Type B pancreatic cell (in vitro differentiated cells): ENCODE measurements around the gene GLRX2. TPM values are rescaled to one million over a fixed set of nuclear protein-coding genes. Genes with fewer than 3 reads are reported as not detected.
"Not testable (repeated sequence)": the region's sequence is repeated elsewhere in the genome, so short reads cannot be mapped to it uniquely, and the experiment has no call there.

Source experiments
- DNase-seq: peaks from one replicate; pipeline ENCODE4 v3.0.0; 2021; ENCODE audit warnings: mixed read lengths; ENCODE audit not compliant: unreplicated experiment; ENCODE audit errors: extremely low spot score
- H3K27ac Mint-ChIP-seq: 2 replicates; pipeline ENCODE4 v1.8.0; 2021; ENCODE audit warnings: mild to moderate bottlenecking, mixed read lengths
- H3K27me3 Mint-ChIP-seq: 2 replicates; pipeline ENCODE4 v1.8.0; 2021; ENCODE audit warnings: mixed read lengths
- H3K36me3 Mint-ChIP-seq: 2 replicates; pipeline ENCODE4 v1.8.0; 2021; ENCODE audit warnings: mixed read lengths
- H3K4me1 Mint-ChIP-seq: one replicate; pipeline ENCODE4 v1.8.0; 2021; ENCODE audit warnings: mixed read lengths; ENCODE audit not compliant: unreplicated experiment
- H3K4me3 Mint-ChIP-seq: 2 replicates; pipeline ENCODE4 v1.8.0; 2021; ENCODE audit warnings: mild to moderate bottlenecking, mixed read lengths
- H3K9me3 Mint-ChIP-seq: 2 replicates; pipeline ENCODE4 v1.8.0; 2021; ENCODE audit warnings: mixed read lengths
- total RNA-seq: library from RNA; stranded (reverse); gene quantifications from 2 replicates; pipeline ENCODE4 v1.2.1, GENCODE V29; 2021; ENCODE audit warnings: low replicate concordance
- TF ChIP-seq, protein P1 (sequence below): fragments of 200-600 bp; sonication (generic); conservative IDR thresholded peaks from 2 replicates; pipeline ENCODE4 v1.5.0; 2021; ENCODE audit warnings: antibody characterized with exemption, mild to moderate bottlenecking

Gene GLRX2
- total RNA-seq, 1 donor from 2014 or later, result 18.9 TPM

DNA sequence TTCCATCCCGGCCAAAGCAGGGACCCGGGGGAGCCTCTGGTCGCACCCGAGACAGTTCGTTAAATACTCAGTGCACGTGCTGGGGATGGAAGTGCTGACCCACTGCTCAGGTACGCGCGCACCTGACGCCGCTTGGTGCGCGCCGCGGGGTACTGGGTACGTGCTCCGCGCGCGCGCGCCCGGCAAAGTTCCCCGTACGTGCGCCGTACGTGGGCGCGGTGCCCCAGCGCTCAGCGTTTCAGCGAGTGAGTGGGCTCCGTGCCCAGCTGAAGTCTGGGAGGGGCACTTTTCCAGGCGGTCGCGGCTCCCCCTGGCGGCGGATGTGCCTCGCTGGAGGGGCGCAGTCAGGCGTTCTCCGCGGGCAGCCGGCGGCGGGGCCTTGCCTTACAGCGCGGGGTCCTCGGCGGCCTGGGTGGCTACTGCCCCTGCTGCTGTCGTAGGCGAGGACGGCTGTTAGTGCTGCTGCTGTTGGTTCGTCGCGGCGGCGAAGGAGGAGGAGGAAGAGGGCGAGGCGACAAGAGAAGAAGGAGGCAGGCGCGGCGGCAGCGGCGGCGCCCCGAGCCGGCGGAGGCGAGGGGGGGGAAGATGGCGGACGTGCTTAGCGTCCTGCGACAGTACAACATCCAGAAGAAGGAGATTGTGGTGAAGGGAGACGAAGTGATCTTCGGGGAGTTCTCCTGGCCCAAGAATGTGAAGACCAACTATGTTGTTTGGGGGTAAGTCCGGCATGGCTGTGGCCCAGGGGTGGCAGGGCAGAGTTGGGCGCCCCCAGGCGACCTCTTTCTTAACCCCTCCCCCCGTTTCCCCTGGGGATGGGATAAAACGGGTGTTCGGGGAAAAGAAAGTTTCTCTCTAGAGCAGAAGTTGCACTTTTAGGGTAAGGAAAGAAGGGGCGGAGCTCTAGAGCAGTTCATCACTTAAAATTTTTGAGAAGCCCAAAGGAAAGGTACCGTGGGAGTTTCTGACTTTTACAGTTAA lies 16.7 kb upstream of the GLRX2 start, which contains the start of gene CDC73:
TSS of gene CDC73 (plus strand) at position 416 of the 978 bp plus-strand sequence. CDS start at position 586, 170 bp downstream.
- Mint-ChIP-seq H3K27me3 (peaks cover 5% of the 10 kb centered on the region), H3K36me3 (peaks cover 5% of the 10 kb centered on the region), H3K4me1 (peaks cover 17% of the 10 kb centered on the region), H3K9me3 (no peaks in the 10 kb centered on the region), H3K4me3 (peak within 1 kb of the TSS; percentile 94), H3K27ac (peak within 1 kb of the TSS; percentile 98)
- TF ChIP-seq, protein P1, sequence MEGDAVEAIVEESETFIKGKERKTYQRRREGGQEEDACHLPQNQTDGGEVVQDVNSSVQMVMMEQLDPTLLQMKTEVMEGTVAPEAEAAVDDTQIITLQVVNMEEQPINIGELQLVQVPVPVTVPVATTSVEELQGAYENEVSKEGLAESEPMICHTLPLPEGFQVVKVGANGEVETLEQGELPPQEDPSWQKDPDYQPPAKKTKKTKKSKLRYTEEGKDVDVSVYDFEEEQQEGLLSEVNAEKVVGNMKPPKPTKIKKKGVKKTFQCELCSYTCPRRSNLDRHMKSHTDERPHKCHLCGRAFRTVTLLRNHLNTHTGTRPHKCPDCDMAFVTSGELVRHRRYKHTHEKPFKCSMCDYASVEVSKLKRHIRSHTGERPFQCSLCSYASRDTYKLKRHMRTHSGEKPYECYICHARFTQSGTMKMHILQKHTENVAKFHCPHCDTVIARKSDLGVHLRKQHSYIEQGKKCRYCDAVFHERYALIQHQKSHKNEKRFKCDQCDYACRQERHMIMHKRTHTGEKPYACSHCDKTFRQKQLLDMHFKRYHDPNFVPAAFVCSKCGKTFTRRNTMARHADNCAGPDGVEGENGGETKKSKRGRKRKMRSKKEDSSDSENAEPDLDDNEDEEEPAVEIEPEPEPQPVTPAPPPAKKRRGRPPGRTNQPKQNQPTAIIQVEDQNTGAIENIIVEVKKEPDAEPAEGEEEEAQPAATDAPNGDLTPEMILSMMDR, result peak; percentile 99
- DNase-seq, result peak; percentile 99

DNA sequence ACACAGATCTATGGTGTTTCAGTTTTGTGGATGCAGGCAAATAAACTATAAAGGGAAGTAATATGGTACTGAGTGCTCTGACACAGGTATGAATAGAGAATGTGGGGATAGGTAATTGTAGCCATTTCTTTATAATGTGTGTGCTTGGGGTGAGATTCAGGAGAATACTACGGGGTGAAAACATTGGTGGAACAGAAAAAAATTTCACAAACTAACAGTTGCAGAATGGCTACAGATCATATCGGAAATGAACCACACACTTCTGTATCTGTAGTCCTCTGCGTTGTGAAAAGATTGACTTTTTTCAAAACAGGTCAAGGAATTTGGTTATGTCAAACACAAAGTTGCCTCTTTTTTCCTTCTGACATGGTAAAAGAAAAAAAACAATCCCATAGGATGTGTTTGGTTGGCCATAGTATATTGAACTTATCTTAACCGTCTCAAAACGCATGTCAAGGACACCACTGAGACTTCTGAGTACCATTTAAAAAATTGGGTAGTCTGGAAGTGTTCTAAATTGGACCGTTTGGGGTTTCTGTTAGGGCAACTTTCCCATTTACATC lies 15.5 kb upstream of the GLRX2 start:
- Mint-ChIP-seq H3K27me3 (peaks cover 5% of the 10 kb centered on the region), H3K9me3 (no peaks in the 10 kb centered on the region), H3K27ac (peak overlapping the region; percentile 98), H3K4me1 (peaks cover 17% of the 10 kb centered on the region), H3K36me3 (peaks cover 3% of the 10 kb centered on the region), H3K4me3 (peak overlapping the region; percentile 94)
- TF ChIP-seq, protein P1, result no peak
- DNase-seq, result no peak

DNA sequence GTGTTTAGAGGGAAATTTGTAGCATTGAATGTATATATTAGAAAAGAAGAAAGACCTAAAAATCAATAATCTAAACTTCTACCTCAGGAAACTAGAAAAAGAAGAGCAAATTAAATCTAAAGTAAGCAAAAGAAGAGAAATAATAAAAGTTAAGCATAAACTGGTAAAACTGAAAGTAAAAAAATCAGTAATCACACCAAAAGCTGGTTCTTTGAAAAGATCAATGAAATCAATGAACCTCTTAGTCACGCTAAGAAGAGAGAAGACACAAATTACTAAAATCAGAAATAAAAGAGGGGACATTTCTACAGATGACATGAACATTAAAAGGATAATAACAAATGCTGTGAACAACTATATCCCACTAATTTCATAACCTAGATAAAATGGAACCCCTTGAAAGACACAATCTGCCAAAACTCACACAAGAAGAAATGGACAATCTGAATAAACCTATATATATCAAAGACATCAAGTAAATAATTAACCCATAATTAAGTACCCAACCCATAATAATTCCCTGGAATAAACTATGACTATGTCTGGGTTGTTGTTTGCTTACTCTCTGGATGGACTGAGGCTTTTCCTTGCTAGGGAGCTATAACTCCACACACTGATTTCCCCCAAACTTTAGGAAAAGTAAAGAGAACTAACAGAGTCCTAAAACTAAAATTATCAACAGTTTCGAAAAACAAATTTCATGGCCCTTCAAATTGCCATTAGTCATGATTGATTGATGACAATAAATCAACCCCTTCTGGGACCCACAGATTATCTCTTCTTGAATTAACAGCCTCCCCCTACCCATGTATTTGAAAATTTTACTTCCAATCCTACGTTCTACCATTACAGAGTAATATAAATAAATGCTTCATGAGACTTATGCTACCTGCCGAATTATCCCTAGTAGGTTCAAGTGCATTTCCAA lies 13.9 kb upstream of the GLRX2 start:
- H3K27ac Mint-ChIP-seq, result no peak overlapping the region
- H3K4me1 Mint-ChIP-seq, result peaks cover 12% of the 10 kb centered on the region
- no peak for DNase-seq
- no peak overlapping the region for H3K4me3 Mint-ChIP-seq
- no peaks in the 10 kb centered on the region for H3K9me3 Mint-ChIP-seq
- H3K27me3 Mint-ChIP-seq, result peaks cover 5% of the 10 kb centered on the region
- H3K36me3 Mint-ChIP-seq, result no peaks in the 10 kb centered on the region
- TF ChIP-seq, protein P1, result no peak

DNA sequence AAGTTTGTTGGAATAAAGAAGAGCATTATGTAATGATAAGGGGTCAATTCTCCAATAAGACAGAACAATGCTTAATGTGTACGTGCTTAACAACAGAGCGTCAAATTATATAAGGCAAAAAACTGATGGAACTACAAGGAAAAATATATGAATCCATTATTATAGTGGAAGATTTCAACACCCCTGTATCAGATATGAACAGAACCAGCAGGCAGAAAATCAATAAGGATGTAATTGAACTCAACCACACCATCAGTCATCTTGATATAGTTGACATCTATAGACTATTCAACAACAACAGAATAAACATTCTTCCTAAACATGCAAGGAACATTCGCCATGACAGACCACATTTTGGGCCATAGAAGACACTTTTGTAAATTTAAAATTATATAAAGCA lies 13.0 kb upstream of the GLRX2 start:
- H3K4me3 Mint-ChIP-seq, result no peak overlapping the region
- no peak overlapping the region for H3K27ac Mint-ChIP-seq
- peaks cover 5% of the 10 kb centered on the region for H3K4me1 Mint-ChIP-seq
- TF ChIP-seq, protein P1, result no peak
- DNase-seq, result no peak
- no peaks in the 10 kb centered on the region for H3K36me3 Mint-ChIP-seq
- peaks cover 5% of the 10 kb centered on the region for H3K27me3 Mint-ChIP-seq
- no peaks in the 10 kb centered on the region for H3K9me3 Mint-ChIP-seq

DNA sequence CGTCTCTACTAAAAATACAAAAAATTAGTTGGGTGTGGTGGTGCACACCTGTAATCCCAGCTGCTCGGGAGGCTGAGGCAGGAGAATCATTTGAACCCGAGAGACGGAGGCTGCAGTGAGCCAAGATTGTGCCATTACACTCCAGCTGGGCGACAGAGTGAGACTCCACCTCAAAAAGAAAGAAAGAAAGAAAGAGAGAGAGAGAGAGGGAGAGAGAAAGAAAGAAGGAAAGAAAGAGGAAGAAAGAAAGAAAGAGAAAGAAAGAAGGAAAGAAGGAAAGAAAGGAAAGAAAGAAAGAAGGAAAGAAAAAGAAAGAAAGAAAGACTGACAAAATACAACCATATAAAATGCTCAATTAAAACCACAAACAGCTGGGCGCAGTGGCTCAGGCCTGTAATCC lies 12.0 kb upstream of the GLRX2 start:
- not testable (repeated sequence) for H3K27me3 Mint-ChIP-seq, H3K4me3 Mint-ChIP-seq, H3K27ac Mint-ChIP-seq, H3K9me3 Mint-ChIP-seq, H3K36me3 Mint-ChIP-seq, DNase-seq, H3K4me1 Mint-ChIP-seq
